ENCODE data around the gene TFF3. TPM values are rescaled to one million over a fixed set of nuclear protein-coding genes. Genes with fewer than 3 reads are reported as not detected.
"Not testable (repeated sequence)": the region's sequence is repeated elsewhere in the genome, so short reads cannot be mapped to it uniquely, and the experiment has no call there.

Gene TFF3
- polyA plus RNA-seq, 3 donors = 2.9 to 6.7 (median 4.0) TPM

- DNase-seq = not testable (repeated sequence)
Measured at GRCh38 chr21:42292563-42293142, 22.6 kb downstream of the TFF3 start.

GRCh38 chr21:42291751-42292562 is 23.3 kb downstream of the TFF3 start:
- DNase-seq = no peak

- DNase-seq = no peak
Measured at GRCh38 chr21:42291003-42291750, 24.0 kb downstream of the TFF3 start.

- no peak for DNase-seq
Measured at GRCh38 chr21:42290505-42290904, 24.7 kb downstream of the TFF3 start.

GRCh38 chr21:42289926-42290325 is 25.3 kb downstream of the TFF3 start:
- no peak for DNase-seq

- DNase-seq = no peak
Measured at GRCh38 chr21:42288962-42289361, 26.2 kb downstream of the TFF3 start.

GRCh38 chr21:42287193-42288083 is 27.8 kb downstream of the TFF3 start:
- no peak for DNase-seq

- DNase-seq = no peak
Measured at GRCh38 chr21:42286416-42286815, 28.8 kb downstream of the TFF3 start.

- no peak for DNase-seq
Measured at GRCh38 chr21:42285569-42286245, 29.5 kb downstream of the TFF3 start.

GRCh38 chr21:42282715-42283114 is 32.5 kb downstream of the TFF3 start:
- DNase-seq = no peak

- no peak for DNase-seq
Measured at GRCh38 chr21:42282021-42282420, 33.2 kb downstream of the TFF3 start.

GRCh38 chr21:42281181-42281680 is 34.0 kb downstream of the TFF3 start:
- DNase-seq = no peak

- DNase-seq = no peak
Measured at GRCh38 chr21:42280356-42281180, 34.6 kb downstream of the TFF3 start.

- no peak for DNase-seq
Measured at GRCh38 chr21:42279888-42280287, 35.3 kb downstream of the TFF3 start.

GRCh38 chr21:42279341-42279871 is 35.8 kb downstream of the TFF3 start:
- no peak for DNase-seq

- no peak for DNase-seq
Measured at GRCh38 chr21:42278451-42279149, 36.6 kb downstream of the TFF3 start.

- no peak for DNase-seq
Measured at GRCh38 chr21:42277593-42277992, 37.6 kb downstream of the TFF3 start.

GRCh38 chr21:42276526-42277154 is 38.6 kb downstream of the TFF3 start:
- no peak for DNase-seq

- peak; percentile 65 for DNase-seq
Measured at GRCh38 chr21:42276076-42276475, 39.1 kb downstream of the TFF3 start.

Measured in renal pelvis (tissue), 4 donors.